Fibroblast of the aortic adventitia (primary cell): ENCODE data around the gene ZNF446. TPM values are rescaled to one million over a fixed set of nuclear protein-coding genes. Genes with fewer than 3 reads are reported as not detected.
"Not testable (repeated sequence)": the region's sequence is repeated elsewhere in the genome, so short reads cannot be mapped to it uniquely, and the experiment has no call there.

Experiments used
- DNase-seq: peaks from one replicate; pipeline ENCODE4 v3.0.0-alpha.2; 2010; ENCODE audit warnings: low read depth
- H3K4me3 ChIP-seq: 2 replicates; pipeline ENCODE4 v1.5.1; 2011; ENCODE audit warnings: low read depth, mild to moderate bottlenecking, control low read depth, low read length, moderate library complexity
- CTCF ChIP-seq: IDR thresholded peaks from 2 replicates; pipeline ENCODE4 v1.5.1; 2011; ENCODE audit warnings: mild to moderate bottlenecking, low read length, control low read depth, inconsistent platforms; ENCODE audit not compliant: insufficient read depth
- total RNA-seq: library from RNA; depleted of rRNA; stranded (reverse); fragments of >200 nt; gene quantifications from 2 replicates; pipeline ENCODE4 v1.2.3, GENCODE V29; 2012; ENCODE audit warnings: low replicate concordance

ZNF446 gene
- total RNA-seq, 1 donor, result 7.5 TPM

GRCh38 chr19:58466089-58466759, 9.9 kb upstream of the ZNF446 start:
- no peak for TF ChIP-seq CTCF
- H3K4me3 ChIP-seq, result peak overlapping the region; percentile 86
- no peak for DNase-seq

- DNase-seq, result peak; percentile 93
- no peak for TF ChIP-seq CTCF
- peak within 1 kb of the TSS; percentile 86 for H3K4me3 ChIP-seq
These were observed 9.2 kb upstream of the ZNF446 start, which contains the start of gene ZNF324 for GRCh38 chr19:58466760-58467589. Gene ZNF324 (plus strand): TSS chr19:58467080. CDS start chr19:58469186, 2,106 bp downstream.

GRCh38 chr19:58468216-58468839, 7.8 kb upstream of the ZNF446 start:
- H3K4me3 ChIP-seq, result peak overlapping the region; percentile 54
- no peak for TF ChIP-seq CTCF
- DNase-seq, result no peak

- H3K4me3 ChIP-seq, result no peak overlapping the region
- DNase-seq, result no peak
- TF ChIP-seq CTCF, result no peak
These were observed 6.7 kb upstream of the ZNF446 start for GRCh38 chr19:58469241-58470013.

- DNase-seq, H3K4me3 ChIP-seq: not testable (repeated sequence)
These were observed 5.2 kb upstream of the ZNF446 start for GRCh38 chr19:58470837-58471543.

GRCh38 chr19:58471736-58472135, 4.4 kb upstream of the ZNF446 start:
- H3K4me3 ChIP-seq, result no peak overlapping the region
- no peak for DNase-seq
- no peak for TF ChIP-seq CTCF
